A549 (cell line): ENCODE data around the gene BTBD16. TPM values are rescaled to one million over a fixed set of nuclear protein-coding genes. Genes with fewer than 3 reads are reported as not detected.
A peak's percentile ranks its signal among the peaks of the same experiment; 100 is the strongest.

Source experiments
- ATAC-seq, 2 experiments: fragments of 200-7000 bp in 1 of 2; fragments of >200 bp in 1 of 2; cut with Nextera tagmentation in 1 of 2; cut with Tn5 transposase in 1 of 2; 3 replicates each; pipeline versions ENCODE4 v1.8.0 to v1.9.1; 2018 to 2020; ENCODE audit warnings: mild to moderate bottlenecking in 1 of 2, moderate library complexity in 1 of 2
- CTCF ChIA-PET: fragments of 300-600 bp; sonication (Branson Sonifier 250); formaldehyde crosslinking; extraction: SDS; loops from one replicate; lab custom pipeline; 2021; ENCODE audit warnings: antibody characterized with exemption, inconsistent platforms; lab: Yijun Ruan, JAX
- POLR2A ChIA-PET: fragments of 350-600 bp; formaldehyde crosslinking; extraction: SDS; loops from one replicate; lab custom pipeline; 2021; ENCODE audit warnings: antibody characterized with exemption, inconsistent platforms; lab: Yijun Ruan, JAX
- DNase-seq, 2 experiments: peaks; one replicate each; pipeline versions ENCODE4 v3.0.0 to v3.0.0-alpha.2; 2011 to 2016; ENCODE audit warnings: low read depth in 1 of 2, low spot score in 1 of 2
- FAIRE-seq: peaks from 2 replicates; lab custom pipeline; 2011; peaks lifted over from hg19 to GRCh38; lab: Jason Lieb, UNC
- H3K27ac ChIP-seq, 2 experiments: fragments of >200 bp; sonication (Bioruptor Twin); formaldehyde crosslinking; 3 replicates each; pipeline ENCODE4 v1.5.1; 2016 to 2017
- H3K4me1 ChIP-seq: fragments of >200 bp; sonication (Bioruptor Twin); formaldehyde crosslinking; 3 replicates; pipeline ENCODE4 v1.6.1; 2016
- H3K4me2 ChIP-seq: fragments of >200 bp; sonication (Bioruptor Twin); formaldehyde crosslinking; 3 replicates; pipeline ENCODE4 v1.6.1; 2016
- H3K4me3 ChIP-seq: fragments of >200 bp; sonication (Bioruptor Twin); formaldehyde crosslinking; 3 replicates; pipeline ENCODE4 v1.5.1; 2016
- H3K9me3 ChIP-seq: fragments of >200 bp; sonication (Bioruptor Twin); formaldehyde crosslinking; 3 replicates; pipeline ENCODE4 v1.6.1; 2016
- EP300 ChIP-seq, 2 experiments: fragments of >200 bp; sonication (Bioruptor Twin); formaldehyde crosslinking; IDR thresholded peaks; 2 replicates in 1 of 2; 3 replicates in 1 of 2; pipeline ENCODE4 v1.6.1; 2016 to 2017
- ESRRA ChIP-seq: fragments of 150-350 bp; IDR thresholded peaks from 2 replicates; pipeline ENCODE4 v1.6.1; 2014; ENCODE audit warnings: mild to moderate bottlenecking, low read length, borderline replicate concordance
- HEYL ChIP-seq: fragments of 250-450 bp; sonication (Bioruptor Pico); IDR thresholded peaks from 2 replicates; pipeline ENCODE4 v1.8.0; 2021; ENCODE audit warnings: mild to moderate bottlenecking, moderate library complexity
- HOXA7 ChIP-seq: fragments of 250-450 bp; sonication (Bioruptor Pico); IDR thresholded peaks from 2 replicates; pipeline ENCODE4 v1.5.0; 2020; ENCODE audit warnings: mild to moderate bottlenecking, moderate library complexity
- HOXB5 ChIP-seq: fragments of 250-450 bp; sonication (Bioruptor Pico); IDR thresholded peaks from 2 replicates; pipeline ENCODE4 v1.5.0; 2020; ENCODE audit warnings: mild to moderate bottlenecking, moderate library complexity
- JUNB ChIP-seq: fragments of >200 bp; sonication (Bioruptor Twin); formaldehyde crosslinking; IDR thresholded peaks from 2 replicates; pipeline ENCODE4 v1.6.1; 2016
- KDM5A ChIP-seq: fragments of 200-600 bp; sonication (generic); IDR thresholded peaks from 2 replicates; pipeline ENCODE4 v1.6.1; 2016; ENCODE audit warnings: antibody characterized with exemption, mild to moderate bottlenecking
- NPAS2 ChIP-seq: fragments of 250-450 bp; sonication (Bioruptor Pico); IDR thresholded peaks from 2 replicates; pipeline ENCODE4 v1.8.0; 2022; ENCODE audit warnings: mild to moderate bottlenecking, moderate library complexity, borderline replicate concordance
- POLR2A ChIP-seq: IDR thresholded peaks from 2 replicates; pipeline ENCODE4 v1.6.1; 2012; ENCODE audit warnings: mild to moderate bottlenecking, low read length
- POLR2AphosphoS2 ChIP-seq: conservative IDR thresholded peaks from 2 replicates; pipeline ENCODE4 v1.6.1; 2012; ENCODE audit warnings: low read length, improper control_type of control experiment, inconsistent platforms
- RARB ChIP-seq: fragments of 250-450 bp; sonication (Bioruptor Pico); IDR thresholded peaks from 2 replicates; pipeline ENCODE4 v1.8.0; 2021; ENCODE audit warnings: mild to moderate bottlenecking, moderate library complexity
- RCOR1 ChIP-seq: fragments of 150-350 bp; IDR thresholded peaks from 2 replicates; pipeline ENCODE4 v1.6.1; 2014; ENCODE audit warnings: antibody characterized with exemption, low read length, low read depth
- RNF2 ChIP-seq: fragments of 200-600 bp; sonication (generic); IDR thresholded peaks from 2 replicates; pipeline ENCODE4 v1.6.1; 2016; ENCODE audit warnings: low read depth, mild to moderate bottlenecking, antibody characterized with exemption, moderate library complexity, borderline replicate concordance
- SREBF2 ChIP-seq: fragments of 450-650 bp; IDR thresholded peaks from 2 replicates; pipeline ENCODE4 v1.6.1; 2014; ENCODE audit warnings: mild to moderate bottlenecking, moderate library complexity
- TFCP2L1 ChIP-seq: fragments of 250-450 bp; sonication (Bioruptor Pico); IDR thresholded peaks from 2 replicates; pipeline ENCODE4 v1.5.0; 2021; ENCODE audit warnings: mild to moderate bottlenecking
- ZFP36 ChIP-seq: fragments of 450-650 bp; IDR thresholded peaks from 2 replicates; pipeline ENCODE4 v1.6.1; 2014; ENCODE audit warnings: borderline replicate concordance; ENCODE audit not compliant: partially characterized antibody
- WGBS: methylation state at CpG from one replicate; pipeline ENCODE4 v1.1.6; 2017; ENCODE audit errors: missing lambda C conversion rate; 5-methylcytosine and 5-hydroxymethylcytosine counted together
- polyA plus RNA-seq, 4 experiments: library from polyadenylated mRNA; depleted of rRNA in 3 of 4; stranded (reverse); fragments of >200 nt; fragmentation: RNase III in 1 of 4; extraction: RNeasy Plus Mini Kit Qiagen cat#74134 plus additional on column Dnase treatment in 1 of 4; gene quantifications; 2 replicates in 3 of 4; 3 replicates in 1 of 4; pipeline ENCODE4 v1.2.3, GENCODE V29; 2011 to 2017
- TF ChIP-seq, protein P1 (sequence below): IDR thresholded peaks from 2 replicates; pipeline ENCODE4 v1.6.1; 2012
- TF ChIP-seq, protein P2 (sequence below): fragments of >200 bp; sonication (Bioruptor Twin); formaldehyde crosslinking; IDR thresholded peaks from 3 replicates; pipeline ENCODE4 v1.5.1; 2016
- TF ChIP-seq, protein P3 (sequence below): fragments of 250-450 bp; sonication (Bioruptor Pico); IDR thresholded peaks from 2 replicates; pipeline ENCODE4 v1.5.0; 2020; ENCODE audit warnings: low read depth, mild to moderate bottlenecking, moderate library complexity
- TF ChIP-seq, protein P4 (sequence below): fragments of >200 bp; sonication (Bioruptor Twin); formaldehyde crosslinking; IDR thresholded peaks from 3 replicates; pipeline ENCODE4 v1.6.1; 2016
- TF ChIP-seq, protein P5 (sequence below): fragments of 250-450 bp; sonication (Bioruptor Pico); IDR thresholded peaks from 2 replicates; pipeline ENCODE4 v1.5.0; 2021; ENCODE audit warnings: mild to moderate bottlenecking, moderate library complexity, borderline replicate concordance

The BTBD16 gene
- polyA plus RNA-seq, 2 of the 4 experiments (the other 2 are of a cell fraction) = 0.32 to 2.1 TPM

DNA sequence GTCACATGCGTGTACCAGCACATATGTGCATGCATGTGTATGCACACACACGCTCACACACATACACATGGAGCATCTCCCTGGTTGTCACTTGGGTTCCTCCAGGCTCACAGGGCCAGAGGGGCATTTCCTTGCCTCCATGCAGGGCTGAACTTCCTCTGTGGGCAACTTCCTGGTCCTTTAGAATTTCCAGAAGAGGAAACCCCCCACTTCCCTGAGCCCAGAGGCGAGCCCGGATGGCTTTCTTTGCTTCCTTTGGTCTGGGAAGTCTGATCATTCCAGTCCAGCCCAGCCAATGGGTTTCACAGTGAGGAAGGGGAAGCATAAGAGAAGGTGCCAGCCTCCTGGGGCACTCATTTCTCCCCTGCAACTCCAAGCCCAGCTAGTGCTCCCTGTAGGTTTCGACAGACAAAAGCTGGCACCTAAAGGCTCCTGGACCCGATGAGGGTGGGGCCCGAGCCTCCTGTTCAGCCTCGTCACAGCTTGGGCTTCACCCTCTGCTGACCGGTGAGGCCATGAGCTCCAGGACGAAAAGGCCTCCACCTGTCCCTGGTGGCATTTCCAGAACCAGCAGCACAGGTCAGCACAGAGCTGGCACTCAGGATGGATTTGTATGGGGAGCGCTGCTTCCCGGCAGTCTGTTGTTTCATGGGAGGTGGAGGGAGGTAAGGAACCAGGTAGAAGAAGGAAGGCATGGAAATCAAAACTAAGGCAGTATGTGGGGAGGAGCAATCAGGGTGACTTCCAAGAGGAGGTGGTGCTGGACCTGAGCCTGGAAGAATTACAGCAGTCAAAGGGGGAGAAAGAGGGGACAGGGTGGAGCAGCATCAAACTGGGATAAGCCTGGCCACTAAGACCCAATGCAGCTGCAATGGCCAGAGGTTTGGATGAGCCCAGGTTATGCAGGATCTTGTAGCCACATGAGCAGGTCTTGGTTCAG, 23.7 kb downstream of the BTBD16 start:
- no peak overlapping the region for H3K4me3 ChIP-seq
- no peak for FAIRE-seq
- no peak for TF ChIP-seq KDM5A
- TF ChIP-seq POLR2AphosphoS2 = no peak
- TF ChIP-seq HOXB5 (CRISPR knock-in tag) = no peak
- TF ChIP-seq, protein P1, sequence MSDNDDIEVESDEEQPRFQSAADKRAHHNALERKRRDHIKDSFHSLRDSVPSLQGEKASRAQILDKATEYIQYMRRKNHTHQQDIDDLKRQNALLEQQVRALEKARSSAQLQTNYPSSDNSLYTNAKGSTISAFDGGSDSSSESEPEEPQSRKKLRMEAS = no peak
- peak; percentile 16 for TF ChIP-seq ZFP36
- TF ChIP-seq EP300 (IDR thresholded peaks at IDR 0.05) = no peak
- no peaks in the 10 kb centered on the region for H3K9me3 ChIP-seq
- no peak overlapping the region; a peak in 1 of 6 replicates for H3K27ac ChIP-seq
- no peak for DNase-seq
- H3K4me2 ChIP-seq = no peak overlapping the region
- WGBS = 79% methylated on average over 11 of the region's 12 CpGs
- no peak for ATAC-seq
- ChIA-PET POLR2A (no interaction called here), CTCF (interaction anchor here (1.1 to 7.6 kb wide), 6 partner anchors 10 to 272 kb away, joined by 3 to 145 read pairs (median 4); no protein-coding TSS in a partner anchor)
- peaks cover 19% of the 10 kb centered on the region for H3K4me1 ChIP-seq

DNA sequence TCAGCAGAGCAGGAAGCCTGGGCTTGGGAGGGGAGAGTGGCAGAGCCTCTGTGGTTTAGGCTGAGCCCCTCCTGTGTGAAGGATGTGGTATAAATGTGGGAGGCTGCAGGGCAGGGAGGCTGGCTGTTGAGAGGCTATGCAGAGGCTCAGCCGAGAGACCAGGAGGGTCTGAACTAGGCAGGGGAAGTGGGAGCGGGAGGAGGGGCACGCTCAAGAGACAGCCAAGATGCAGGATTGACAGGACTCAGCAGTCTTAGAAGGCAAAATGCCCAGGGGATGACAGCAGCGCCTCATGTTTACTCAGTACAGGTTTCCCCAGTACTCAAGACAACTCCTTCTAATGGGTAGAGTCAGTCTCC, 24.3 kb downstream of the BTBD16 start:
- FAIRE-seq = no peak
- Histone ChIP-seq H3K27ac (no peak overlapping the region), H3K4me2 (no peak overlapping the region), H3K4me3 (no peak overlapping the region), H3K9me3 (no peaks in the 10 kb centered on the region), H3K4me1 (peaks cover 20% of the 10 kb centered on the region)
- 90% methylated on average over 4 of the region's 4 CpGs for WGBS
- ChIA-PET CTCF (interaction anchor here (1.0 to 7.6 kb wide), 6 partner anchors 8 to 271 kb away, joined by 3 to 145 read pairs (median 19); no protein-coding TSS in a partner anchor), POLR2A (interaction anchor here (0.6 kb wide), 1 partner anchor 122 kb away, joined by 5 read pairs; no protein-coding TSS in a partner anchor)
- ATAC-seq = no peak
- TF ChIP-seq POLR2AphosphoS2 (no peak), SREBF2 (no peak), JUNB (no peak), KDM5A (no peak), POLR2A (no peak), NPAS2 (CRISPR knock-in tag) (no peak), ESRRA (no peak), HEYL (CRISPR knock-in tag) (no peak), HOXA7 (CRISPR knock-in tag) (no peak), RCOR1 (no peak), RARB (CRISPR knock-in tag) (no peak), TFCP2L1 (CRISPR knock-in tag) (no peak), RNF2 (no peak)
- TF ChIP-seq, protein P2, sequence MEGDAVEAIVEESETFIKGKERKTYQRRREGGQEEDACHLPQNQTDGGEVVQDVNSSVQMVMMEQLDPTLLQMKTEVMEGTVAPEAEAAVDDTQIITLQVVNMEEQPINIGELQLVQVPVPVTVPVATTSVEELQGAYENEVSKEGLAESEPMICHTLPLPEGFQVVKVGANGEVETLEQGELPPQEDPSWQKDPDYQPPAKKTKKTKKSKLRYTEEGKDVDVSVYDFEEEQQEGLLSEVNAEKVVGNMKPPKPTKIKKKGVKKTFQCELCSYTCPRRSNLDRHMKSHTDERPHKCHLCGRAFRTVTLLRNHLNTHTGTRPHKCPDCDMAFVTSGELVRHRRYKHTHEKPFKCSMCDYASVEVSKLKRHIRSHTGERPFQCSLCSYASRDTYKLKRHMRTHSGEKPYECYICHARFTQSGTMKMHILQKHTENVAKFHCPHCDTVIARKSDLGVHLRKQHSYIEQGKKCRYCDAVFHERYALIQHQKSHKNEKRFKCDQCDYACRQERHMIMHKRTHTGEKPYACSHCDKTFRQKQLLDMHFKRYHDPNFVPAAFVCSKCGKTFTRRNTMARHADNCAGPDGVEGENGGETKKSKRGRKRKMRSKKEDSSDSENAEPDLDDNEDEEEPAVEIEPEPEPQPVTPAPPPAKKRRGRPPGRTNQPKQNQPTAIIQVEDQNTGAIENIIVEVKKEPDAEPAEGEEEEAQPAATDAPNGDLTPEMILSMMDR = no peak
- TF ChIP-seq, protein P3, sequence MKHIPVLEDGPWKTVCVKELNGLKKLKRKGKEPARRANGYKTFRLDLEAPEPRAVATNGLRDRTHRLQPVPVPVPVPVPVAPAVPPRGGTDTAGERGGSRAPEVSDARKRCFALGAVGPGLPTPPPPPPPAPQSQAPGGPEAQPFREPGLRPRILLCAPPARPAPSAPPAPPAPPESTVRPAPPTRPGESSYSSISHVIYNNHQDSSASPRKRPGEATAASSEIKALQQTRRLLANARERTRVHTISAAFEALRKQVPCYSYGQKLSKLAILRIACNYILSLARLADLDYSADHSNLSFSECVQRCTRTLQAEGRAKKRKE (CRISPR knock-in tag) = no peak
- TF ChIP-seq, protein P4, sequence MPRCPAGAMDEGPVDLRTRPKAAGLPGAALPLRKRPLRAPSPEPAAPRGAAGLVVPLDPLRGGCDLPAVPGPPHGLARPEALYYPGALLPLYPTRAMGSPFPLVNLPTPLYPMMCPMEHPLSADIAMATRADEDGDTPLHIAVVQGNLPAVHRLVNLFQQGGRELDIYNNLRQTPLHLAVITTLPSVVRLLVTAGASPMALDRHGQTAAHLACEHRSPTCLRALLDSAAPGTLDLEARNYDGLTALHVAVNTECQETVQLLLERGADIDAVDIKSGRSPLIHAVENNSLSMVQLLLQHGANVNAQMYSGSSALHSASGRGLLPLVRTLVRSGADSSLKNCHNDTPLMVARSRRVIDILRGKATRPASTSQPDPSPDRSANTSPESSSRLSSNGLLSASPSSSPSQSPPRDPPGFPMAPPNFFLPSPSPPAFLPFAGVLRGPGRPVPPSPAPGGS = no peak
- TF ChIP-seq, protein P5, sequence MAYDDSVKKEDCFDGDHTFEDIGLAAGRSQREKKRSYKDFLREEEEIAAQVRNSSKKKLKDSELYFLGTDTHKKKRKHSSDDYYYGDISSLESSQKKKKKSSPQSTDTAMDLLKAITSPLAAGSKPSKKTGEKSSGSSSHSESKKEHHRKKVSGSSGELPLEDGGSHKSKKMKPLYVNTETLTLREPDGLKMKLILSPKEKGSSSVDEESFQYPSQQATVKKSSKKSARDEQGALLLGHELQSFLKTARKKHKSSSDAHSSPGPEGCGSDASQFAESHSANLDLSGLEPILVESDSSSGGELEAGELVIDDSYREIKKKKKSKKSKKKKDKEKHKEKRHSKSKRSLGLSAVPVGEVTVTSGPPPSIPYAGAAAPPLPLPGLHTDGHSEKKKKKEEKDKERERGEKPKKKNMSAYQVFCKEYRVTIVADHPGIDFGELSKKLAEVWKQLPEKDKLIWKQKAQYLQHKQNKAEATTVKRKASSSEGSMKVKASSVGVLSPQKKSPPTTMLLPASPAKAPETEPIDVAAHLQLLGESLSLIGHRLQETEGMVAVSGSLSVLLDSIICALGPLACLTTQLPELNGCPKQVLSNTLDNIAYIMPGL (CRISPR knock-in tag) = no peak
- DNase-seq = no peak
